HG03558 (cell line): ENCODE data around the gene FHIT.

Source experiments
- ATAC-seq: cut with Tn5 transposase; IDR thresholded peaks from one replicate; pipeline ENCODE4 v1.9.1; 2021; ENCODE audit warnings: moderate number of reproducible peaks; ENCODE audit not compliant: unreplicated experiment; ENCODE audit errors: extremely low read depth

The FHIT gene

DNA sequence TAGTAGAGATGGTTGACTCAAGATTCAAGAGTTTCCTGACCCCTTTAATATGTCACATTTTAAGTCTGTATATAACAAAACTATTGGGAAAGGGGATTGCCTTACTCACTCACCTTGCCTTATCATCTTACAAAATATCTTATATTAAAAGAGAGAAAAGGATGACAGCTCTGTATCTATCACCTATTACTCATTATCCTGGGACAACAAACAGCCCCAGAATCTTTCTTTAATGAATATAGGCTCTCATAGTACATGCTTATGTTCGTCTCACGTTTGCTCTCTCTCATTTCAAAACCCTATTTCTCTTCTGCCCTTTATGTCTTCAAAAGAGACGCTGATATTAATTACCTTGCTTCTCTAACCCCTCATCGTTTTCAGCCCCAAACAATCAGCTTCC is 1178.0 kb downstream of the FHIT start:
- ATAC-seq: no peak

DNA sequence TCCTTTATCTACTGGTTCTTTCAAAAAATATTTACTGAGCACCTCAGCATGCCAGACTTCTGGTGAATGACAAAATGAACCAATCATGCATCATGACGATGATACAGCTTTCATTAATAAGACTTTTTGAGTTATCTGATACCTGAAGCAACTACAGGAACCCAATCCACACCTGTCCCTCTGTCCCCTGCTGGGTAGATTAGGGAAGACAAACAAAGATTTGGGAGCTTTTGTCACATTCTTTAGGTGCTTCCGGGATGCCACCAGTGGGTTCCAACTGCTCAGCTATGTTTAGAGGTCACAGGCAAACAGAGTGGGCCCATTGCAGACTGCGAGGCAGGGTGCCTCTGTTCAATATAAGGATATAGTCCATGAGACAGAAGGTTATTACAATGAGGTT is 1180.9 kb downstream of the FHIT start:
- no peak for ATAC-seq

DNA sequence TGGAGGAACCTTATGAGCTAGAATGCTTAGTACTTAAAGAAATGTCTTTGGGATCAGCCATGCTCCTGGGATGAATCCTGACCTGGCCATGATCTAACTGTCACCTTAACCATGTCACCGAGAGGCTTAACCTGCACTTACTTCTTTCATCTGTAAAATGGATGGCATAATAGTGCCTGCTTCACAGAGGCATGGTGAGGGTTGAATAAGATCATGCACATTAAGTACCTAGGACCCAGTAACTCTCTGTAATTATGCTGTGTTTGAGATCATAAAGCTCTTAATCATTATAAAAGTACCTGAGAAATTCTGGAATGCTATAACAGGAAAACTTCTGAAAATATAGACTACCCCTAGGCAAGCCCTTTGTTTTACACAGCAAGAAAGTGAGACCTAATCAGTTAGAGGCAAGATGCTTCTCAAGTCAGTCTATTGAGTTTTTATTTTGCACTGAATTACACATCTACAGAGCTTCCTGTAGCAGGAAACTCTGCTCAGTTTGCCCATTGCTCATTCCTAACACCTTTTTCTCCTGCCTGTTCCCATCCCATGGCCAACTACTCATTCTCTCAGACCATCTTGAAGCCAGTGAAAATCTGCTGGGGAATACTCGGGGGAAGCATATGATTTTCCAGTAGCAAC is 1185.9 kb downstream of the FHIT start:
- no peak for ATAC-seq

DNA sequence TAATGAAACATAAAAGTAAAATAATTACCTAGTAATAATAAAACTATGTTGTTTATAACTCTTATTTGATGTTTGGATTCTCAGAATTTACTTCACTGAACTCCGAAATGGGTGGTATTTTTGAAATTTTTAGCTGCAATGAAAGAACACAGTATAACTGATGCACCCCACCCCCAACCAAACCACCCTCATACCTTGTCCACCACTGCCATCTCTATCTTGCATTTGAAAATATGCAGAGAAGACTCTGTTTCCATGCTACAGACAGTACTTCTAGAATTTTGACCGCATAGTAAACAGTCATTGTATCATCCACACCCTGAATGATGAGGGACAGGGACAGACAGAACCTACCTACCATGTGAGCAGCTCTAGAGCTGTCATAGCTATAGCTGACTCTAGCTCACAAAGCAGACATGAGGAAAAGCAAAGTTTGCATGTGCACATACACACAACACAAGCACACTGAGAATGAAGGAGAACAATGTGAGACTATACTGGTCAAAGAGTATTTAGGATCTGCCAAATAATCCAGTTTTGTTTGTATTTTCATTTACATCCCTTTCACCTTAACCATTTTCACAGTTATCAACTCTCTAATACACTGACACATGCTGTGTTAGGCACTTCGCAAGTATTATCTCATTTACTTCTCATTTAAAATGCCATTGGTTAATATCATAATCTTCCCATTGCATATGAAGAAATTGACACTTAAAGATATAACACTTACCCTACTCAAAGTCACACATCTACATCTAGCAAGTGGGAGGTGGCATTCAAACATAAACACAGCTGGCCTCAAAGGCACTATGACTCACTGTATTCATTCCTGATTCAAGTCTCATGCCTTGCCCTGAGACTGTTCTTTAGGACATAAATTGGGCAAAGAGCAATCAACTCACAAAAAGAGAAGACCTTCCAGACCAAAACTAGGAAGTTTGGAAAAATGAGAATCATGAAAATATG is 1186.8 kb downstream of the FHIT start:
- no peak for ATAC-seq

DNA sequence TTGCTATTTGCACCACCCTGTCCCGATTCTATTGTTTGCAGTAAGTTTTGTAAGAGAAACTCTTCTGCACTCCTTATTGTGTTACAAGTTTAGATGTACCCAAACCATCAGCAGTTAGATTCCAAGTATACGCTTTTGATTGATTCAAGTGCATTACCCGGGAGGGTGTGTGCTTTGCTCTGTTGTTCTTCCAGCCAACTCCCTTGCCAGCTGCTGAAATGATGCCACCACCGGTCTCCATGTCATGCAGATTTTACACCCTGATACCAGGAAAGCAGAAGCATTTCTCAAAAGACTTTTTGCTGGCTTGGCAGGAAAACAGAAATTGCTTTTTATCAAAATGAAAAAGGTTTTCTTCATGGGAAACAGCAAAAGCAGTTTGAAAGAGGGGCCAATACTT is 1194.8 kb downstream of the FHIT start:
- no peak for ATAC-seq

DNA sequence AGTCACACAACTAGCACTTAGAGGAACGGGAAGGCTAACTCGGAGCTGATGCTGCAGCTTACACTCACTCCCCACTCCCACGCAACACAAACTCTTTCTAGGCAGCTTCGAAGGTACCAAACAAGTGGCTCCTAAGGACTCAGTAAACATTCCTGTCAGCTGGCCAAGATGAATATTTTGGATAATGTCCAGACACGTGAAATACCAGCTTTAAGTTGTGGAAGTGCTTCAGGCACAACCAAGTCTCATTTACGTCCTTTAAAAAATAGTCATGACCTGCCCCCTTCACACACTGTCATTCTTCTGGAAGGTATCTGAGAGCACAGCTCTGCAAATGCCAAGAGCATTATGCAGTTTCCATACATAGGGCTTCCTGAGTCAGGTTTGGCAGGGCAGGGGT is 1195.5 kb downstream of the FHIT start:
- ATAC-seq: no peak

DNA sequence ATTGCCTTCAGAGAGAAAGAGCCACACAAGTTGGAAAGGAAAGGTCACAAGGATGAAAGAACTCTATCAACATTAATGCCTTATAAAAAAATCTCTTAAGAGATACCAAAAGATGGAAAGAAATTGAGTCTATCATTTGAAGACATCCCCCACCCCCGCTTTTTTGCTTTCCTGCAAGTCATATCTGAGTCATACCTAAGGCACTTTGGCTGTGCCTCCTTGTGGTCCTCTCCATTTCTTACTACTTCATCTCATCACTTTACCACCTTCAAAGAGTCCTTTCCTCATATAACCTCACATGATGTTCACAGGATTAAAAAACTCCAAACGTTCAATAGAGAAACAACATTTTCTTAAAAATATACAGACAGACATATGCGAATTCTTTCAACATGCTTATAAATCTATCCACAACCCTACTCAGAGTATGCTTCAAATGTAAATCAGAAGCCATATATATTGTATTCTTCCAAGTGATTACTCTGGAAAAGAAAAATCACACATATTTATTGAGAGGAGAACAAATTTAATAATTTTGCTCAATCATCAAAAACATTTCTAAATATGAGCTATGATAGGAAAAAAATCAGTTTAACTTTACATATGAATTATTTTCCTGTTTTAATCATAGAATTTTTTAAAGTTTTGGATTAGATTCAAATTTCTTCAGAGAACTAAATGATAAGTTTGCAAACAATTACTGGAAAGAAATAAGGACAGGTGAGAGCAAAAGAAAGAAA is 1197.6 kb downstream of the FHIT start:
- ATAC-seq: no peak

DNA sequence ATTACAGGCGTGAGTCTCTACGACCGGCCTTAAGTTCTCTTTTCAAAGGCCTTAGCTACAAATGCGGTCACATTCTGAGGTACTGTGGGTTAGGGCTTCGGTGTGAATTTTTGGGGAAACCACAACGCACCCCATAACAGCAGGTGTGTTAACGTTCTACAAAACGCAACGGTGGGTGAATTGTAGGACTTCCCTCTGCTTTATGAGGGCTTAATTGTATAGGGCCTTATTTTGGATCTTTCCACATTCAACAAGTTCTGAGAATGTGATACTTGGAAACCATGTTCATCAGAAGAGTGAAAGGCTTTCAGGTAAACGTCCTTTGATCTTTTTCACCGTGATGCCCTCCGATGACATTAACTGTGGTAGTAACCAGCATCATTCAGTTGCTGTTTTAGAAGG is 1202.8 kb downstream of the FHIT start:
- no peak for ATAC-seq

DNA sequence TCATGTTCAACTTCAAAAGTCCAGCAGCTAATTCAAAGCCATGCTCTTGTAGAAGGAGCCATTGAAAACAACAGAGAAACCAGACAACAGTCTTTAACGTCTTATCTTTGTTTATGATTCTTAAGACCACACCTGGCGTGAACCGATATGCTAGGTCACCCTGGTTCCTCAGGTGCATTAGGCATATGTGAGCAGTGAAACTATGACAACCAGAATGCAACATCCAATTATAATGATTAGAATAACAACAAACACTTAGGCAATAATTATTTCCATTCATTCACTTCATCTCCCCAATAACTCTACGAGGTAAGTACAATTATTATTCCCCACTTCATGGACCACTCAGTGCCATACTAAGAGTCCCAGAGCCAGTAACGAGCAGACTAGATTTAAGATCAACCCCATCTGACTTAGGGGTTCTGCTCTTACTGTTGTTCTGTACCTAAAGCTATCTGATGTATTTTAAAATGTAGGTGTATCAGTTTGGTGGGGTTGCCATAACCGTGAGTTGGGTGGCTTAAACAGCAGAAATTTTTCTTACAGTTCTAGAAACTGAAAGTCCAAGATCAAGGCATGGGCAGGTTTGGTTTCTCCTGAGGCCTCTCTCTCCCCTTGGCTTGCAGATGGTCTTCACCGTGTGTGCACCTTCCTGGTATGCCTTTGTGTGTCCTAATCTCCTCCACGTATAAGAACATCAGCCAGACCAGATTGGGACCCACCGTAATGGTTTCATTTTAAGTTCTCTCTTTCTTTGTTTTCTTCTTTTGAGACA is 1203.6 kb downstream of the FHIT start:
- ATAC-seq: no peak

DNA sequence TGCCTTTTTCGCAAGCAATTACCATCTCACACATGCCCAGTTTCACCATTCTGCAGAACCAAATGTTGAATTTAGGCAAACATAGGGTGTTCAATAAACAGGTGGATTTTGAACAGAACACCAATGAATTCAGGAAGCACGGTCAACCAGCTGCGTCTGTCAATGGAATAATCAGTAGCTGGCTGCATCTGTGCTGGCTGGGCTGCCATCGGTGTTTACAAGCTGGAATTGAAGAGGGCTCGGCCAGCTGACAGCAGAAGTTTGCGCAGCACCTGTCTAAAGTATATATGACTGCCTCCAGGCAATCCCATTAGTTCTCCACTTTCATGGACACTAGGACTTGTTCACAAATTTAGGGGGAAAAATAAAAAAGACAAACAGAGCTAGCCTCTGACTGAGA is 1205.0 kb downstream of the FHIT start:
- no peak for ATAC-seq

DNA sequence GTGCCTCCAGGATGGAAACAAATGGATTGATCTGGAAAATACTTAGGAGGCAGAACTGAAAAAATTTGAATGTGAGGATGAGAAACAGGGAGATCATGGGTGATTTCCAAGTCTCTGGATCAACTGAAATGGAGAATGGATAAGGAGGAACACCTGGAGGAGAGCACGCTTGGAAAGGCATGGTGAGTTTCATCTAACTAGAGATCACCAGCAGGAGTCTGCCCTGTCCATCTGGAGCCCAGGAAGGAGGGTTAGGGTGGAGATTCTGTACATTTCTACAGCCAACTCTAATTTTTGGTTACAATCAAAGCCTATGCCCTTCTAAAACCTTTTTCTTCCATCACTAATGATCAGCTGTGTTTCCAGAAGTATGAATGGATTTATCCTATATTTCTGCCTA is 1205.6 kb downstream of the FHIT start:
- no peak for ATAC-seq

DNA sequence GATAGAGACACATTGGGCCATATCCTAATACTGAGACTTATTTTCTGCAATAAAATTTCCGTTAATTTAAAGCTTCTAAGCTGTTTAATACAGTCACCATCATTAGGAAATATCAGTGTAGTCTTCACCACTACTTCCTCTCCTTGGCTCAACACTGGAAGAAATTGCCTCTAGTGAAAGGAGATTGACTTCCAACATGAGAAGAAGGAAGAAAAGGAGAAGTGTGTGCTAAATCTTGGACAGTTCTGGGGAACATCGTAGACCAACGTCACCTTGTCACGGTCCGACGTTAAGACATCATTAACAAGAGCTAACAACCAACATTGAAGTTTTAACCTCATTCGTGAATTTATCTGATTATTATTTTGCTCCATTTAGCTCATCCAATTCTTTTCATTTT is 1214.4 kb downstream of the FHIT start:
- no peak for ATAC-seq

DNA sequence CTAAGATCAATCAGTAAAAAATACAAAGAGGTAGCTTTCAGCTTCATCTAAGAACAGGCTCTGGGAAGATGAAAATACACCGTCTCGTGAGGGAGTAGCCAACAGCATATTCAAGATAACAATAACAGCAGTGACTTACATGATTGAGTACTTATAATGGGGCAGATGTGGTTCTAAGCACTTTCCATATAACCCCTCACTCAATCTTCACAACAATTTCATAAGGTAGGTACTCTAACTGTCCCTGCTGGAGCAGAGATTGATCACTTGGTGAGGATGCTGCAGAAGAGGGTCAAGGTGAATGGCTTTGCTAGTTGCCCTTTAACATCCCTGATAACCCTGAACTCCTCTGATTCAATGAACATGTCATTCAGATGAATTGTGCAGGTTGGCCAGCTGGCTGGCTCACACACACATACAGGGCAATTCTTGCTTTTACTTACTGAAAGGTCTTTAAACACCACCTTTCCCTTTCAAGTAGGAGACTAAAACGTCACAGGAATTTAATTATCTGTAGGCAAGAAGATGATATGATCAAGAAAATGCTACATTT is 1217.3 kb downstream of the FHIT start:
- no peak for ATAC-seq

DNA sequence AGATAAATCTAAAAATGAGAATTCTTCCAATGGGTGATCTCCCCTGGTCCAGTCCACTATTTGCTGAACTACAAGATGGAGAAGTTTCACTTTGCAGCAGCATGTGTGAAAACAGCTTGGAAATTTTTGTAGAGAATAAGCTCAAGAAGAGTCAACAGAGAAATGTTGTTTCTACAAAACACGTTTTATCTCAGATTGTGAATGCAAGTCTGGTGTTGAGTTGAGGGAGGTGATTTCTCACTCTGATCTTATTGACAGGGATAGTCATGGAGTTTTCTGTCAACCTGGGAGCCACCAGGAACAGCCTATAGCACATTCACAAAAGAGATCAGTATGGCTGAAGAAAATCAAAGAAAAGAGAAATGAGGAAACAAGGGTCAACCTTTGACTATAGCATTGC is 1220.3 kb downstream of the FHIT start:
- ATAC-seq: no peak

DNA sequence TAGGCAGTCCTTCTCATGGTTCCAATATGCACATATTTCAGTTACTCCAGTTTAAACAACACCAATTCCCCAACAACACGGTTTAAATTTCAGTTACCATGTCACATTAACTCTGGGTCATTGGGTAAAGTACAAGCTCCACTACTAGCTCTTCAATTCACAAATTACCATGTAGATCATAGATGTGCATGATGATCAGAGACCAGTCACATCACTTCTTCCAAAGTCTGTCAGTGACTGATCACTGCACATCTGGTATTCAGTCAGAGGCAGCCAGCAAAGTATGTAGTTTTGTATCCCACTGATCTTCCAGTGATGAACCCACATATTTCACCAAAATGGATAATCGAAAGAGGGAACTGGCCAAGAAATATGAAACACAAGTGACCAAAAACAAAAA is 1223.0 kb downstream of the FHIT start:
- no peak for ATAC-seq

DNA sequence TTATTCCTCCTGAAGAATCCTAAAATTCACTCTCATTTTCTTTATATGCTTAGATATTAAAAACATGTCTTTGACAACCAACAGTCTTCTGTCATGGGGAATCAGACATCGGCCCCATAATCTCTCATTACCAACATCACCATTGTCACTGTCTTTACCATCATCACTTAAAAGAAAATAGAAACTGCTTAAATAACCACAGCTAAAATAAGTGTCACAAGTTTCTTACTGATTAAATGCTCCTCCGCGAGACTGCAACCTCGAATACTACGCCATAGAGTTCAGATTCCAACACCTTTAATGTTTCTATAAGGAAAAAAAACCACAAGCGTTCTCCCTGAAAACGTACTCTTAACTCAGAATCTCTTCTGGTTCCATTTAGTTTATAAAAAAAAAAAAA is 1223.9 kb downstream of the FHIT start:
- no peak for ATAC-seq

DNA sequence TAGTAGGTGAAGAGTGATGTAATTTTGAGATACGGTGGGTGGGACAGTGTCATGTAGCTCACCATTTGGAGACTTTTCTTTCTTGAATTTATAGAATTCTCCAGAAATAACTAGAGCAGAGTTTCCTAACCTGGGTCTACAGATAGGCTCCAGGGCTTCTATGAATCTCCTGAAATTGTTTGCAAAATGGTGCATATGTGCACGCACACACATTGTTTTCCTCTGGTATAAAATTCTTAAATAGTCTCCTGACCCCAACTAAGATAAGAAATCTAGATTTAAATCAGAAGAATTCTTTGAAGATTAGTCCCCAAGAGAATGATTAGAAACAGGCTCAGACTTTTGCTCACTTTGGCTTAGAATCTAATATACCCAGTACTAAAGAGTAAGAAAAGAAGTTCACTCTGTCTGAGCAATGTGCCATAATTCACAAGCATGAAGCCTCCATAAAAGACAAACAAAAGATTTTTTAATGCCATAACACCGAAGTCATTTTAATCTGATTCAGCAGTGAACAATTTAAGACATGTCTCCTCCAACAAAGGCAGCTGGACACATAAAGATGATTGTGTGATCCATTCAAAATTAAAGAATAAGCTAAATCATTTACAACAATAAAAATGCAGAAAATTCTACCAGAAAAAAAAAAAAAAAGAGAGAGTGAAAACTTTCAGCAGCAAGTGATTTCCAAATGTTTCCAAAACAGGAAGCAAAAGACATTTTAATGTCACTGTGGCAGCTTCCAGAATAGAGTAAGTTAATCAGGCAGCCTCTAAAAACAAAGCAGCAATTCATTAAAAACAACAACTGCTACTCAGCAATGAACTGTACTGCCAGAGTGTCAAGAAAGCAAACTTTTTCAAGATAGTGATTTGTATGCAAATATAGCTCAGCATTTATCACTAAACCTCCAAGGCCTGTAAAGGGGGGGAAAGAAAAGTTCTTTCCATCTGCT is 1225.9 kb downstream of the FHIT start:
- no peak for ATAC-seq

DNA sequence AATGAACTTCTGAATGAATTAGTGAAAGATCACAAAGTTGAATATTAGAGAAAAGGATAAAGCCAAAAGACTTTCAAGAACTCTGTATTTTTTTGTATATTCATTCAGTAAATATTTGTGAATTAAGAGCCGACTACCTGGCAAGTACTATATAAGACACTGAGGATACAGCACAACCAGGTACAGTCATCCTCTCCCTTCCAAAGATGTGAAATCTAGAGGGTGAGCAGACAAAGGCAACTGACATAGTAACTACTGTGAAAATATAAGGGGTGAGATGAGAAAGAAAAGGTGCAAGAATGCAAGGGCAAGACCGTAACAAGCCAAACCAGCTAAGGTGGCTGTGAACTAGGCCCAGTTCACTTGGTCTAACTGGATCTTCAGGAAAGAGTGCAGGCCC is 1226.9 kb downstream of the FHIT start:
- ATAC-seq: no peak

DNA sequence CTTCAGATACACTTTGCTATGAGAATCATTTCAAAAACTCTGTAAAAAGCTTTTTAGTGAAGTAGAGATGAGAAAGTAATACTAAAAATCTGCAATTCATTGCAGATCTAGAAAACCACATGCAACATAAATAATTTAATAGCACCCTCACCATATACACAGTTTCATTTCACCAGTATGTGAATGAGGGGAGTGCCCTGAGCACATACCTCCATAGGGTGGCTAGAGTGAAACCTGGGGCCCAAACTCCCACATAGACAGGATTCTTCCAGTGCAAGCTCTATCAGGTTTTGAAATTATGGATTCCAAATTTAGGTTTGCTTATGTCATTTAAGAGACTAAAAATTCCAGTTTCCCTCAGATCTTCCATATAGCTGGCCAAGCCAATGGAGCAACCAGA is 1228.1 kb downstream of the FHIT start:
- ATAC-seq: no peak
